Peyer's patch (tissue), 4 donors: ENCODE data around the gene CCDC3.

ENCODE experiments used
- POLR2A ChIP-seq, 2 donors: fragments of 450-650 bp; IDR thresholded peaks; one replicate each; pipeline ENCODE4 v1.5.1; 2017; ENCODE audit warnings: antibody characterized with exemption in 2 of 2, mild to moderate bottlenecking in 2 of 2, moderate library complexity in 2 of 2
- TF ChIP-seq, protein P1 (sequence below), 6 experiments: fragments of 450-650 bp in 4 of 6; fragments of 200-600 bp in 2 of 6; sonication (generic) in 1 of 6; IDR thresholded peaks; one replicate each; pipeline ENCODE4 v1.5.1; 2017 to 2019; ENCODE audit warnings: antibody characterized with exemption in 6 of 6, mild to moderate bottlenecking in 3 of 6, moderate library complexity in 1 of 6

GRCh38 chr10:12958546-12959110, 42.9 kb downstream of the CCDC3 start:
- TF ChIP-seq, protein P1, sequence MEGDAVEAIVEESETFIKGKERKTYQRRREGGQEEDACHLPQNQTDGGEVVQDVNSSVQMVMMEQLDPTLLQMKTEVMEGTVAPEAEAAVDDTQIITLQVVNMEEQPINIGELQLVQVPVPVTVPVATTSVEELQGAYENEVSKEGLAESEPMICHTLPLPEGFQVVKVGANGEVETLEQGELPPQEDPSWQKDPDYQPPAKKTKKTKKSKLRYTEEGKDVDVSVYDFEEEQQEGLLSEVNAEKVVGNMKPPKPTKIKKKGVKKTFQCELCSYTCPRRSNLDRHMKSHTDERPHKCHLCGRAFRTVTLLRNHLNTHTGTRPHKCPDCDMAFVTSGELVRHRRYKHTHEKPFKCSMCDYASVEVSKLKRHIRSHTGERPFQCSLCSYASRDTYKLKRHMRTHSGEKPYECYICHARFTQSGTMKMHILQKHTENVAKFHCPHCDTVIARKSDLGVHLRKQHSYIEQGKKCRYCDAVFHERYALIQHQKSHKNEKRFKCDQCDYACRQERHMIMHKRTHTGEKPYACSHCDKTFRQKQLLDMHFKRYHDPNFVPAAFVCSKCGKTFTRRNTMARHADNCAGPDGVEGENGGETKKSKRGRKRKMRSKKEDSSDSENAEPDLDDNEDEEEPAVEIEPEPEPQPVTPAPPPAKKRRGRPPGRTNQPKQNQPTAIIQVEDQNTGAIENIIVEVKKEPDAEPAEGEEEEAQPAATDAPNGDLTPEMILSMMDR (IDR thresholded peaks at IDR 0.05) = no peak
- TF ChIP-seq POLR2A (IDR thresholded peaks at IDR 0.05) = no peak
